Activated gamma-delta T cell treated with anti-CD3 and anti-CD28 coated beads, Interleukin-2, amount 50 U/mL, for 16 hours (primary cell): ENCODE measurements around the gene MAN2A1.

Experiments
- DNase-seq: peaks from one replicate; pipeline ENCODE4 v3.0.0-alpha.2; 2020; ENCODE audit warnings: low read depth

MAN2A1 gene

DNA sequence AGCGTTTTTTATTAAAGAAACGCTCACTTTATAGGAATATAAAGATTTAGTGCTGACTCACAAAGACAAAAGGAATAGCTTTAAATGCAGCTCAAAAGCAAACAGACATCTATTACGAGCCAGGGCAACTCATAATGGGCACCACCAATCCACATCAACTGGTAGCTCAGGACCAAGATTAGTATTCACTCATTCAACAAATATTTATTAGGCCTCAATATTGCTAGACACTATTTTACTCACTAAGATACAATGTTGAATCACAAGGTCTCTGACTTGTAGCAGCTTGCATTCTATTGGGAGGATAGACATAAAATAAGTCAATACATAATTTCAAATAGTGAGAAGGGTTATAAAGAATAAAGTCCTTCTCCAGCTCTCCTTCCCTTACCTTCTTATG is 8.0 kb upstream of the MAN2A1 start:
- DNase-seq = no peak

DNA sequence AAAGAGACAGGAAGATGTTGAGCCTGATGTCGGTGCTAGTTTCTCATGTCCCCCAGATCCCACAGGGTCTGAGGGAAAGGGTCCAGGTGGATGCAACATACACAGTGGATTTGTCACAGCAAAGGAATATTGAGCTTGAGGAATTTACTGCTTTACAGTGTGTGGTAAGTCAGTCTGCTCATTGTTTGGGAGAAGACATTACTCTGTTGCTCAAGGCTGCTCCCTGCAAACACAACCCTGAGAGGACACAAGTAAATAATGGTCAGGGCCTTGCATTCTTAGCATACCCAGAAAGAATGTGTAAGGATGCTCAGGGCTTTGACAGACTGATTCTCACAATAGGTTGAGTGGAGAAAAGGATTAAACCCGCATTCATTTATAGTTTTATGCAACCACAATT is 7.3 kb upstream of the MAN2A1 start:
- no peak for DNase-seq

DNA sequence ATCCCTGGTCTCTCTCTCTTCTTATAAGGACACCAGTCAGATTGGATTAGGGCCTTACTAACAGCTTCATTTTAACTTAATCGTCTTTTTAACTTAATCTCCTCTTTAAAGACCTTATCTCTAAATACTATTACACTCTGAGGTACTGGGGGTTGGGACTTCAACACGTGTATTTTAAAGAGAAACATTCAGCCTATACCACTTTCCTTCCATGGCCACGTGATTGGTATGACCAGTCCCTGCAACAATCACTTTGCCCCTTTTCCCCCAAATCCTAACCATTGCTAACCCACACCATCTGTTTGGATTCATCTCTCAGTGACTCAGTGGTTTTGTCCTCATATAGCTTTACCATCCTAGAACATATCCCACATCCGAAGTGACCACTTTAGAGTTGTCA is 3.8 kb upstream of the MAN2A1 start:
- DNase-seq = no peak

DNA sequence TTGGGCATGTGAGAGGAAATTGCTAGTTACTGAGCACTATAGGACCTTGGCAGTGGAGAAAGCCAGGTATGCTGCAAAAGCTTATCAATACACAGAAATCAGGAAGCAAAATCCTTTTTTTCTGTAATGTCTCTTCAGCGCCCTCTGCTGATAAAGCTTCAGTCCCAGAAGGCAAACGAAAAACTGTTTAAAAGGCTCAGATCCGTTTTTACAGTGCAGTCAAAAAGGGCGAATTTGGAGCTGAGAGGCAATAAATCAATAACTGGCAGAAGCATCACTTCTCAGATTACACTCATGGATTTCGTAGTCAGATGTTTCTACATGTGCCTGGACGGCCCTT is 1.1 kb upstream of the MAN2A1 start:
- no peak for DNase-seq

DNA sequence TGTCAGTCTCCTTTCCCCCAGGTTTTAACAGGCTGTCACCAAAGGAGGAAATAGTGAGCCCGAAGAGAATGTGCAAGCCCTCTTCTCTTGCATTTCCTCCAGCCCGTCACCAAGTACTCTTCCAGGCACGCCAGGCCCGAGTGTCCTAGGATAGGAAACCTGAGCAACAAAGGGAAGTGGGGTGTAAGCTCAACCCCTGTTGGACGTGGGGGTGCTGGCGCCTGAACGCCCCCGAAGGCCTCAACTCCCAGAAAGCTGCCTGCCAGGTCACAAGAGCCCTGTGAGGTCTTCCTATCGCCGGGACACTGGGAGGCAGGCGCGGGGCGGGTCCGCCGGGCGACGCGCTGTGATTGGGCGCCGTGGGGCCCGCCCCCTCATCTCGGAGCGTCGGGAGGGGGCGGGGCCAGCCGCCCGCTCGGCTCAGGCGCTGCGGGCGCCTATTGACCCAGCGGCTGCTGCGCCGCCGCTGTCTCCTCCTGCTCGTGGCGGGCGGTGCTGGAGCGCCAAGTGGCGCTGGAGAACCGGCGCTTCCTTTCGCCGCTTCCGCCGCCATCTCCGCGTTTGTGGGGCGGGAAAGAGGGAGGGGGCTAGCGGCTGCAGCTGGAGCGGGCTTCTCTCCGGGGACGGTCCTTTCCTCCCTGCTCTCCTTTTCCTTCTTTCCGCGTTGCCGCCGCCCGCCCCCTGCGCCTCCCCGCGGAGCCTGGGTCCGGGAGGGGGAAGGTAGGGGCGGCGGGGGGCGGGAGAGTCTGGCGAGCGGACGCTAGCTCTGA is 572 bp upstream of the MAN2A1 start:
- peak; percentile 60 for DNase-seq

DNA sequence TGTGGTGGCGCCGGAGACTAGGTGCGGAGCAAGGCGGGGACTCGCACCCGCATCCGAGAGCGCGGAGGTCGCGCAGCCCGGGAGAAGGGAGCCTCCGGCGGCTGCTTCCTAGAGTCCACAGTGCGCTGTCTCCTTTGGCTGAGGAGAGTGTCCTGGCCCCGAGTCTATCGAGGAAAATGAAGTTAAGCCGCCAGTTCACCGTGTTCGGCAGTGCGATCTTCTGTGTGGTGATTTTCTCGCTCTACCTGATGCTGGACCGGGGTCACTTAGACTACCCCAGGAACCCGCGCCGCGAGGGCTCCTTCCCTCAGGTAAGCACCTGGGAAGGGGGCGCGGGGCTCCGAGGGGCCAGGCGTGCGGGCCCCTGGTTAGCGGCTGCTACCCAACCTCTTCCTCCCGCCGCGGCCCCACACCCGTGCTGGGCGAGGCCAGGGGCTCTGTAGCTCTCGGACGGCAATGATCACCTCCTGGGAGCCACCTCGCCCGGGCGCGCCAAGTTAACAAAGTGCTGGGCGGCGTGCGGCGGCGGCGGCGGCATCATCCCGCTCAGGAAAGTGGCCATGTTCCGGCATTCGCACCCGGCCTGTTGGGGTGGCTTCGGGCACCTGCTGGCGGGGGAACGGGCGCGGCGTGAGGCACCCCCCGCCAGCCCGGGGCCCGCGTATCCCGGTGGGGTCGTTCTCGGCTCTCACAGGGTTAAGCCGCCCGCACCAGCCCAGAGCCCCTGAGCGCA is 681 bp downstream of the MAN2A1 start:
- peak; percentile 7 for DNase-seq

DNA sequence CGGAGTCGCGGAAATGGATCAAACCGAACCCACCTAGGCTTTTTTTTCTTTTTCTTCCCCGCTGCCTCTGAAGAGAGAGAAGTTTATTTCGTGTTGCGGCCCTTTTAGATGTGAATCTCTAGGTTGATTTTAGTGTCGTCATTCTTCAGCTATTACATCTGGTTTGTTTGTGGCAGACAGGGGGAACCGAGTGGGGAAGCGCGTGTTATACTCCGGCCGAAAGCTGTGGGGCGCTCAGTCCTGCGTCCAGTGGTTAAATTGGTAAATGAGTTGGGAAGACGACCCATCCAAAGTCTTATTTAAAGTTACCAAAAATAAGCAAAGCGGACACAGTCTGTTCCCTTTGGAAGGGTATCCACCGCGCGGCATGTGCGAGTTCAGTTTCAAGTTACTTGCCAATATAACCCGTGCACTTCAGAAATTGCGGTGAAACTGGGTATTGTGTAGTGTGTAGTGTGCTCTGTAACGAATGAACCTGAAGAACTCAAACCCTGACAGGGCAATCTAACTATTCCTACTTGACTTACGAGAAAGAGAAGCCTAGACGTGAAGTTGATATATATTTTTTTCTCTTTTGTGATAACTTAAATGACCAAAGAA is 1.3 kb downstream of the MAN2A1 start:
- peak; percentile 15 for DNase-seq

DNA sequence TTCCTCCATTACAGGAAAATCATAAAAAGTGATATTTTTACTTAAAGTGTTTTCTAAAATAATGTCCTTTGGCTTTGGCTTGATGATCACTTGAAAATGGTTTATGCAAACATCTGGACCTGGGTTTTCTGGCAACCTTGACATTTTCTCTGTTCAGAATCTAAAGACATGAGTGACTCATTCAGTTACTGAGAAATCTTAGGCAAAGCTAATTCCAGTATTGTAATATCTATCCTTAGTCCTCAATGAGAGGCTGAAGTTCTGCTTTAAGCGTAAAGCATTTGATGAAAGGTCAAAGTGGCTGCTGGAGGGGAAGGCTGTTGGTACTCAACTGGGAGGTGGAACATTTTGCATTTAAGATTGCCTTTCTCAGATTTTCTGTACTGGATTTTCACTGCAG is 2.3 kb downstream of the MAN2A1 start:
- no peak for DNase-seq

DNA sequence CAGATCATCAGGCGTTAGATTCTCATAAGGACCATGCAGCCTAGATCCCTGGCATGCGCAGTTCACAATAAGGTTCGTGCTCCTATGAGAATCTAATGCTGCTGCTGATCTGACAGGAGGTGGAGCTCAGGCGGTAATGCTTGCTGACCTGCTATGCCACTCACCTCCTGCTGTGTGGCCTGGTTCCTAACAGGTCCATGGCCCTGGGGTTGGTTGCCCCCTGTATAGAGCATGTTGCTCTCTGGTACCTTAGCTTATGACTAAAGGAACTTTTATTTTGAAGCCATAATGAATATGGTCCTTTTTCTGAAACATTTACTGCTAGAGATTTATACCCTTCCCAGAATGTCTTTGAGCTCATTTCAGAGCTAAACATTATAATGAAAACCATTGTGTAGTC is 3.1 kb downstream of the MAN2A1 start:
- no peak for DNase-seq

DNA sequence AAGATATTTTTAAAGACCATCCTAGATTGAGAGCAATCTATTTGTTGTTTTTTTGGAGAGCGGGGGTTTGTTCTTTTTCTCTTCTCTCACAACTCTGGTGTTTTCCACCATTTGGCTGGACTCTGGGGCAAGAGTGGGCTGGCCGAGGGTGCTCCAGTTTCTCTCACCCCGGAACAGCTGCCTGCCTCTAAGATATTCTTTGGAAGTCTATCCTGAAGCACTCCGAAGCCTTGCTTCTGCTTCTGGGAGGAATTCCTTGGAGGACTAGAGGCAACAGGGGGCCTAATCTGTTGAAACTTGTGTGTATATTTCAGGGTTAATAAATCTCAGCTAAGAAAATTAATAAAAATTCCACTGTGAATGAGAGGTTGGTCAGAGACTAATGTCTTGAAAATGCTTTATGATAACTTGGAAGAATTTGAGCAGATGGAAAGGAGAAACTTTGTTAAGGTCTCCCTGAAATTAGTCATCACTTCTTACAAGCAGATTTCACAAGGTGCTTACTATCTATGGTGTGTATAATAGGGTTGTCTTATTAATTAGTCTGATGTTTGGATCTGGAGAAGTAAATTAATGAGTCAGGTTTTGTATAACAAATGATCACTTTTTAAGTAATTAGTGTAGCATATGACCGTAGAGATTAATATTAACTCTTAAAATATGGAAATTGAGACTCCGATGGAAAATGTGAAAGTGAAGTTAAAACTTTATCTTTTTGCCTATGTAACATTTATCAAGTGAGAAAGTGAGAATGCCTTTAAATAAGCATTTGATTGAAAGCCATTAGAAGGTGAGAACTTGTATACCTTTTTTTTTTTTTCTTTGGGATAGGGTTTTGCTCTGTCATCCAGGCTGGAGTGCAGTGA is 4.0 kb downstream of the MAN2A1 start:
- DNase-seq = no peak

DNA sequence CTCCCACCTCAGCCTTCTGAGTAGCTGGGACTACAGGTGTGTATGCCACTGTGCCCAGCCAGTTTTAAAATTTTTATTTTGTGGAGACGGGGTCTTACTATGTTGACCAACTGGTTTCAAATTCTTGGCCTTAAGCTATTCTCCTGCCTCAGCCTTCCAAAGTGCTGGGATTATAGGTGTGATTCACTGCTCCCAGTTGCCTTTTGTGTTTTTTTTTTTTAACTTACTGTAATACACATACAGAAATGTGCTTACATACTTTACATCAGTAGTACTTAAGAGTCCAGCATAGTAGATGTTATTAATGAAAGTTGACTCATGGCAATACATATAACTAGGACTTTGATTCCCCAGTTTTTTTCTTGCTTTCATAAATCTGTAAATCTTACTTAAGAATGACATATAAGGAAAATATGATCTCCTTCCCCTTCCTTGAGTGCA is 4.7 kb downstream of the MAN2A1 start:
- no peak for DNase-seq

DNA sequence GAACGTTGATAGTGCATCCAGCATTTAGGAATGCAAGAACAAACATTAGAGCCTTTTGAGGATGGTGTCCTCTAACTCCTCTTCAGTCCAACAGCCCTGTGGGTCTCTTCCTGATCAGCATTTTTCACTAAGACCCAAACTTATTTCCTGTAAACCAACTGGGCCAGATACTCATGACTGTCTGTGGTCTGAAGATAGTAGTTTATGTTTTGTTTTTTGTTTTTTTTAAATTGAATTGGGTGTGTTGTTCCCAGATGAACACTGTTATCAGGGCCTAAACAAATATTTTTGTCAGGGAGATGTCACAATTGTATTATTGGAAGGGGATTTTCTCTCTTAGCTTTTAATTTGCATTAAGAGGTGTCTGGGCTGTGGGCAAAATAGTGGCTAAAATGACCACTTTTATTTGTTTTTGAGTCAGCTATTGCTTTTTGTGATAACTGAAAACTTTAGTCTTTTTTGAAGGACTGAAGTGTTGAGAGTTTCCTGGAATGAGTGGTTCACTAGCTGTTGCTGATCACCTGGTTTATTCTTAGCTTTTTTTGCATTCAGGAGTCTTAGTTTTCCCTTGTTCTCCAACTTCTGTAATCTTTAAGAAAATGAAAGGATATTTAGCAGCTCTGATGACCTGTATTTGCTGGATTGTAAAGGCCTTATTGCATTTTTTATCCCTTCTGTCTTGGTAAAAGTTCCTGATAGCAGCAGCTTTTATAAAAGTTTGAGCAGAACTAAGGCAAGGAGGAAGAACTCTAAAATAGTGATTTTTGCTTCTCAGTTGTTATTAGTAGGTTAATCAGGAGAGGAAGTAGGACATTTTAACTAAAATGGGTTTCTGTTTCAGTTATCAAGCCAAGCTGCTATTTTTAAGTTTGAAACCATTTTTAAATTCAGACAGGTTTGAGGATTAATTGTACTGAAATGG is 5.5 kb downstream of the MAN2A1 start:
- no peak for DNase-seq

DNA sequence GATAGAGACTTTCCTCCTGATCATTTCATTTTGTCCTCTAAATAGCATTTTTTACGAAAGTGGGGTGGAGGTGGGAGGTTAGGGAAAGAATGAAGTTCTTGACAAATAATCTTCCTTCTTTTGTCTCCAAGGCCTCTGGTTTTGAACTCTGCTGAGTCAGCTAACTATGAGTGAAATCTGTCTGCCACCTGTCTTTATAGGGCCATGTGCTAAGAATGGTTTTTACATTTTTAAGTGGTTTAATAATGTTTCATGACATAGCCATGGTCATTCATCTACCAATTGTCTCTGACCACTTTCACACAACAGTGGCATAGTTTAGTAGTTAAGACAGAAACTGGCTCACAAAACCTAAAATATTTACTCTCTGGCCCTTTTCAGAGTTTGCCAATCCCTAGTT is 7.6 kb downstream of the MAN2A1 start:
- DNase-seq = no peak

DNA sequence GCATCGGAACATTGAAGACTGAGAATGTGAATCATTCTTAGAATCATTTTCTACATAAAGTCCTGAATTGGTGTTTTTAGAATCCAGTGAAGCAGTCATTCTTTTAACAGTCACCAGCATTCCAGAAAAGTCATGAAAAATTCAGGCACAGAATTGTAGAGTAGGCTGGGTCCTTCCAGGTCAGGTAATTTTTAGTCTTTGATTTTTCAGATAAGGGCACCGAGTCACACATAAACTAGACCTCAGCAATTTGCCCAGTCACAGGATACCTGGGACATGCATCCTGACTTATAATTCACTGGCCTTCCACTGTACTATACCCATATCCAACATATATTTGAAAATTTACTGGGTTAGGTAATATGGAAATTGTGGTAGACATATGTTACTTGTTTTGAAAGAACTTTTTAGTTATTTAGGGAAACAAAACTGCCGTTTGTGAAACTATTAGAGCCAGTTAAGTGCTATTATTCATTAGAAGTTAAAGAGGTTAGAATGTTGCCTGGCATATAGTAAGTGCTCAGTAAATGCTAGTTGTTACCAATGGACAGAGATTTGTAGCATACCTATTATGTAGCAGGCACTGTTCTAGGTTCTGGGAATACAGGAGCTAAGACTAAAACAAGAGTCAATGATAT is 10.9 kb downstream of the MAN2A1 start:
- DNase-seq = no peak

DNA sequence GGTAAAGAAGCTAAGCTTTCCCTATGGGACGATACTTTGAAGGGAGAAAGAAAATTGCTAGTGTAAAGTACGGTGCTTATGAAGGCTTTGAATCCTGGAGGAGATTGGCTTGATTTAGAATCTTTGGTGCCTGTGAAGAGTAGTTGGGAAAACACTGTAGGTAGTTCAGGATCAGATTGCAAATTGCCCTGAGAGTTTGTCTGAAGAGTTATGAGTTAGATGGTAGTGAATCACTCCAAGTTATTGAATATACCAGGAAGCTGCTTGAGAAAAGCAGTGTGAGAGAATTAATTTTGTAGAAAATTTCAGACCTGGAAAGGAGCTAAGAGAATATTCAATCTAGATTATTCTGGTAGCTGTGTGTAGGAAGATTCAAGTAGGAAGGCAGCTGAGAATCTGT is 11.5 kb downstream of the MAN2A1 start:
- no peak for DNase-seq

DNA sequence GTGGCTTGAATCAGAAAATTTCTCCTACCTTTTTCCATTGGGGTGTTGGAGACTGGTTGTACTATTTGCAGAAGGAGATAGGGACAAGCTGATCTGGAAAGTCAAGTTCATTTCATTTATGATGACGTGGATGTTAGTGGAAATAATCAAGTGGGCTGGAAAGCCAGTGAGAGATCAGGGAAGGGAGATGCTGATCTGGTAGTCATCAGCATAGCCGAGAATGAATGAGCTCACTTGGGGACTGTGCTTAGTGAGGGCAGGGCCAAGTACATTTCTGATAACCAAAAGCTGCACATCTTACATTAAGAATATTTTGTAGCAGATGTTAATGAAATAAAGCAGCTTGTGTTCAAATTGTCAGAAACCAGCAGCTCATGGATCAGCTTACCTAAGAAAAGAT is 12.1 kb downstream of the MAN2A1 start:
- DNase-seq = no peak

DNA sequence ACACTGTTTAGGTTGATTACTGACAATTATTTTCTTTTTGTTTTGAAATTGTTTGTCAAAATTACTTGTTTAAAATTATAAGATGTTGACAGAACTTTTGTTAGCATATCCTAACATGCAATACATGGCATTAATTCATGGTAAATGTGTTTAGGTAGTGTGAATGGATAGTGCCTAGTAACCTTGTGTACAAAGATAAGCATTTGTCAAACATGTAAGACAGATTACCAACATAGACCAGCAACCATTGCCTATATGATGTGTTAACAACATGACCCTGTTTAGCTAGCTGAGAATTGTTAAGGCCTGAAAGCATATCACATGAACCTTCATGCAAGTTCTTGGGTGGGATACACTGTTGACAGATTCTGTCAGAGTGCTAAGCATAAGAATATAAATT is 13.4 kb downstream of the MAN2A1 start:
- DNase-seq = no peak

DNA sequence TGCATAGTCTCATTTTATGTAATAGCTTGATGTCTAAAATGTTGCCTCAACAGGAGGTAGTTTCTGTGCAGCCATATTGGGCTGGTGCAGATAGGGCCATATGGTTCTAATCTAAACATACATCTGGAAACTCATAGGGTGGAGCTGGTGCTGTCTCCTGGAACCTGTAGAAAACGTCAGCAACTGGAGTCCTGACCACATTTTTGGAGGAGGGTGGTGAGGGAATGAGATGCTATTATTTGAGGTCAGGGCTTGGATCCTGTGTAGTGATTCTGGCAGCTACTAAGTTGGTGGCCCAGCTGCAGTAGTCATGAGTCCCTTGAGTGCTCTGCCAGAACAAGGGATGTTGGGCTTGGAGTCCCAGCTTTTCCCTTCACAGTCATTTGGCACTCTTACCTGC is 14.1 kb downstream of the MAN2A1 start:
- no peak for DNase-seq

DNA sequence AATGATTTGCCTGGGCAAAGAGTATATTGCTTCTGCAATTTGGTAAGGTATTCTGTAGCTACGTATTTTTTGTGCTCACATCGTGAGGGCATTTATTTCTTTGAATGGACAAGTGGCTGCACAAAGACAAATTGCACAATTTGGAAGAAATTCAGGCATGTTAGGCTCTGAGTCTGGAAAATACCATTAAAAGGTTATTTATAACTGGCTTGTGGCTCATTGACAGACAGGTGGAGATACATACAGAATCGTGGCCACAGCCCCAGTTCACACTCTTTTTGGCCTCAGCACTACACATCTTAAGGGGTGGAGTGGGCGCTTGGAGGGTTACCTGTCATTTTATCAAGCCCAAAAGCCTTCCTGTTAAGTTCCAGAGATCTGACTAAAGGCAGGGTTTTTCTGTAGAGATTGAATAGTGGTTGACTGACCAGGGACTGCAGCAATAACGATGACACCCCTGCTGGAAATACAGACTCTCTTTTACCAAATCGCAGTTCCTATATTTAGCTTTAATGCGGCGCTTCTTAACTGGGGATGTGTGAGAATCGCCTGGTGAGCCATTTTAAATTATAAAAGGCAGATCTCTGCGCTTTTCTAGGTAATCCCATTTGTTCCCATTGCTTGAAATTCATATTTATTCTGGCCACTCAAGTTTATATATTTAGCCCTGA is 14.7 kb downstream of the MAN2A1 start:
- no peak for DNase-seq

DNA sequence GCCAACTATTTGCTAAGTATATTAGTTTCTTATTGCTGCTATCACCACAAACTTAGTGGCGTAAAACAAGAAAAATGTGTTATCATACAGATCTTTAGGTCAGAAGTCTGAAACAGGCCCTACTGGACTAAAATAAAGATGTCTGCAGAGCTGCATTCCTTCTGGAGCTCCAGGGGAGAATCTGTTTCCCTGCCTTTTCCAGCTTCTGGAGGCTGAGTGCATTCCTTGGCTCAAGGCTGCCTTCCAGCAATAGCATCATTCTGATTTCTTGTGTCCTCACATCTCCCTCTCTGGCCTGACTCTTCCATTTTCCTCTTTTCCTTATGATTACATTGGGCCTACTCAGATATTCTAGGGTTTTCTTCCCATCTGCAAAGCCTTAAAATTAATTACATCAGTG is 15.9 kb downstream of the MAN2A1 start:
- no peak for DNase-seq
